H1 (cell line): ENCODE measurements around the gene EPHA4. TPM values are rescaled to one million over a fixed set of nuclear protein-coding genes. Genes with fewer than 3 reads are reported as not detected.

Source experiments
- CTCF ChIA-PET: fragments of 300-600 bp; sonication (Branson Sonifier 250); formaldehyde crosslinking; loops from one replicate; lab custom pipeline; 2021; ENCODE audit not compliant: partially characterized antibody; lab: Charles Lee
- POLR2A ChIA-PET: fragments of 300-600 bp; sonication (Branson Sonifier 250); formaldehyde crosslinking; loops from one replicate; lab custom pipeline; 2021; ENCODE audit warnings: inconsistent platforms; ENCODE audit not compliant: partially characterized antibody; lab: Charles Lee
- DNase-seq, 2 experiments: peaks; one replicate each; pipeline versions ENCODE4 v3.0.0 to v3.0.0-alpha.2; 2010 to 2022; ENCODE audit warnings: low spot score in 2 of 2, low read depth in 1 of 2, mixed read lengths in 1 of 2
- FAIRE-seq: peaks from 2 replicates; lab custom pipeline; 2011; peaks lifted over from hg19 to GRCh38; lab: Jason Lieb, UNC
- H2AFZ ChIP-seq: 2 replicates; pipeline ENCODE4 v1.8.1; 2012; ENCODE audit warnings: low read length, inconsistent platforms
- H2AK5ac ChIP-seq: 2 replicates; pipeline ENCODE4 v1.6.1; 2013; ENCODE audit warnings: low read depth, low read length
- H2BK120ac ChIP-seq: replicated peaks from 2 replicates; pipeline ENCODE3; 2013; ENCODE audit warnings: low read depth, low read length, inconsistent platforms
- H2BK12ac ChIP-seq: 2 replicates; pipeline ENCODE4 v1.6.1; 2013; ENCODE audit warnings: low read depth, low read length
- H2BK15ac ChIP-seq: 2 replicates; pipeline ENCODE4 v1.6.1; 2013; ENCODE audit warnings: low read length
- H2BK20ac ChIP-seq: 2 replicates; pipeline ENCODE4 v1.6.1; 2013; ENCODE audit warnings: low read length
- H2BK5ac ChIP-seq: 2 replicates; pipeline ENCODE4 v1.6.1; 2013; ENCODE audit warnings: low read depth, low read length
- H3K14ac ChIP-seq: 2 replicates; pipeline ENCODE4 v1.6.1; 2013; ENCODE audit warnings: inconsistent platforms; ENCODE audit not compliant: insufficient read length
- H3K18ac ChIP-seq: 2 replicates; pipeline ENCODE4 v1.6.1; 2013; ENCODE audit warnings: low read length; ENCODE audit errors: extremely low read depth
- H3K23ac ChIP-seq: 2 replicates; pipeline ENCODE4 v1.6.1; 2013; ENCODE audit warnings: inconsistent platforms; ENCODE audit not compliant: insufficient read length
- H3K23me2 ChIP-seq: 2 replicates; pipeline ENCODE4 v1.6.1; 2013; ENCODE audit warnings: low read depth, low read length
- H3K27ac ChIP-seq: 2 replicates; pipeline ENCODE4 v1.6.1; 2011; ENCODE audit warnings: low read depth, low read length, inconsistent platforms
- H3K27me3 ChIP-seq, 4 experiments: replicated peaks in 1 of 4; 1 replicate in 1 of 4; 2 replicates in 3 of 4; pipeline versions ENCODE4 v1.6.1 to v1.8.1; 2011 to 2013; ENCODE audit warnings: low read length in 3 of 4, mild to moderate bottlenecking in 3 of 4, inconsistent platforms in 2 of 4, mixed read lengths in 2 of 4, moderate library complexity in 1 of 4; ENCODE audit not compliant: control insufficient read depth in 3 of 4, insufficient read depth in 3 of 4; ENCODE audit errors: extremely low read depth in 1 of 4
- H3K36me3 ChIP-seq, 4 experiments: 2 replicates each; pipeline versions ENCODE4 v1.6.1 to v1.8.1; 2011 to 2013; ENCODE audit warnings: mild to moderate bottlenecking in 4 of 4, low read length in 3 of 4, moderate library complexity in 2 of 4, control low read depth in 1 of 4, inconsistent platforms in 1 of 4; ENCODE audit not compliant: insufficient read depth in 4 of 4, control insufficient read depth in 2 of 4
- H3K4ac ChIP-seq: replicated peaks from 2 replicates; pipeline ENCODE3; 2013; ENCODE audit warnings: low read length, low read depth, mixed read lengths, inconsistent platforms; ENCODE audit not compliant: insufficient read length
- H3K4me1 ChIP-seq, 4 experiments: replicated peaks in 1 of 4; 1 replicate in 1 of 4; 2 replicates in 3 of 4; pipeline versions ENCODE4 v1.6.1 to v1.8.1; 2011 to 2013; ENCODE audit warnings: low read length in 3 of 4, inconsistent platforms in 2 of 4, mixed read lengths in 1 of 4; ENCODE audit not compliant: insufficient read depth in 4 of 4, control insufficient read depth in 3 of 4
- H3K4me2 ChIP-seq, 2 experiments: 2 replicates each; pipeline versions ENCODE4 v1.6.1 to v1.8.1; 2011 to 2013; ENCODE audit warnings: low read depth in 2 of 2, low read length in 2 of 2, control low read depth in 1 of 2, inconsistent platforms in 1 of 2, mild to moderate bottlenecking in 1 of 2; ENCODE audit not compliant: insufficient read depth in 1 of 2
- H3K4me3 ChIP-seq, 4 experiments: fragments of 200-600, 300-600 bp in 1 of 4; sonication (generic), shearing (Covaris generic), sonication (Bioruptor Twin) in 1 of 4; 2 replicates each; pipeline versions ENCODE4 v1.5.1 to v1.8.1; 2011 to 2016; ENCODE audit warnings: low read length in 4 of 4, low read depth in 3 of 4, control low read depth in 2 of 4, inconsistent platforms in 2 of 4, mild to moderate bottlenecking in 2 of 4, mixed read lengths in 1 of 4, moderate library complexity in 1 of 4; ENCODE audit not compliant: insufficient read depth in 2 of 4; ENCODE audit errors: extremely low read depth in 1 of 4
- H3K56ac ChIP-seq: replicated peaks from 2 replicates; pipeline ENCODE3; 2013; ENCODE audit warnings: low read depth, mild to moderate bottlenecking, mixed read lengths, low read length, inconsistent platforms; ENCODE audit not compliant: insufficient read length
- H3K79me1 ChIP-seq: 2 replicates; pipeline ENCODE4 v1.6.1; 2013; ENCODE audit warnings: low read depth, low read length, control low read depth
- H3K79me2 ChIP-seq, 2 experiments: 2 replicates each; pipeline versions ENCODE4 v1.6.1 to v1.8.1; 2012 to 2013; ENCODE audit warnings: low read length in 2 of 2, mild to moderate bottlenecking in 2 of 2, inconsistent platforms in 1 of 2; ENCODE audit not compliant: insufficient read depth in 2 of 2, control insufficient read depth in 1 of 2
- H3K9ac ChIP-seq, 4 experiments: replicated peaks in 1 of 4; 1 replicate in 1 of 4; 2 replicates in 3 of 4; pipeline versions ENCODE4 v1.6.1 to v1.8.1; 2011 to 2013; ENCODE audit warnings: low read depth in 3 of 4, low read length in 3 of 4, control low read depth in 2 of 4, mild to moderate bottlenecking in 2 of 4, moderate library complexity in 2 of 4, inconsistent platforms in 1 of 4; ENCODE audit errors: extremely low read depth in 1 of 4
- H3K9me3 ChIP-seq, 2 experiments: 2 replicates each; pipeline versions ENCODE4 v1.6.1 to v1.8.1; 2012 to 2013; ENCODE audit warnings: mild to moderate bottlenecking in 2 of 2, moderate library complexity in 2 of 2, control low read depth in 1 of 2, inconsistent platforms in 1 of 2, low read depth in 1 of 2, low read length in 1 of 2, mixed read lengths in 1 of 2; ENCODE audit not compliant: insufficient read depth in 2 of 2
- H4K20me1 ChIP-seq, 2 experiments: replicated peaks in 1 of 2; 2 replicates each; pipeline versions ENCODE3 to v1.8.1; 2011 to 2013; ENCODE audit warnings: inconsistent platforms in 2 of 2, low read length in 2 of 2, mild to moderate bottlenecking in 1 of 2; ENCODE audit not compliant: insufficient read depth in 2 of 2, control insufficient read depth in 1 of 2
- H4K5ac ChIP-seq: 2 replicates; pipeline ENCODE4 v1.6.1; 2013; ENCODE audit warnings: low read length, low read depth, mixed read lengths, inconsistent platforms; ENCODE audit not compliant: insufficient read length
- H4K8ac ChIP-seq: 2 replicates; pipeline ENCODE4 v1.8.0; 2013; ENCODE audit warnings: mild to moderate bottlenecking, moderate library complexity, low read length, inconsistent platforms; ENCODE audit not compliant: insufficient read depth; ENCODE audit errors: extremely low read depth
- H4K91ac ChIP-seq: replicated peaks from 2 replicates; pipeline ENCODE3; 2013; ENCODE audit warnings: low read length, mixed read lengths, inconsistent platforms; ENCODE audit not compliant: insufficient read length
- E2F6 ChIP-seq: IDR thresholded peaks from 2 replicates; pipeline ENCODE4 v1.6.1; 2012; ENCODE audit warnings: inconsistent platforms
- GABPA ChIP-seq: IDR thresholded peaks from 2 replicates; pipeline ENCODE4 v1.6.1; 2011; ENCODE audit warnings: mild to moderate bottlenecking, low read length, moderate library complexity, borderline replicate concordance; ENCODE audit not compliant: insufficient read depth
- GTF2F1 ChIP-seq: IDR thresholded peaks from 2 replicates; pipeline ENCODE4 v1.6.1; 2012; ENCODE audit warnings: low read depth, low read length, improper control_type of control experiment, borderline replicate concordance
- HDAC2 ChIP-seq, 2 experiments: fragments of 300-600 bp in 1 of 2; sonication (generic) in 1 of 2; IDR thresholded peaks; 2 replicates each; pipeline ENCODE4 v1.6.1; 2011 to 2012; ENCODE audit warnings: low read depth in 2 of 2, low read length in 2 of 2, mild to moderate bottlenecking in 2 of 2, moderate library complexity in 2 of 2, borderline replicate concordance in 1 of 2, inconsistent platforms in 1 of 2
- HDAC6 ChIP-seq: IDR thresholded peaks from one replicate; pipeline ENCODE4 v1.7.1; 2012; ENCODE audit warnings: low read depth, mild to moderate bottlenecking, inconsistent platforms, low read length, moderate library complexity
- NRF1 ChIP-seq: IDR thresholded peaks from 2 replicates; pipeline ENCODE4 v1.6.1; 2011; ENCODE audit warnings: mild to moderate bottlenecking, low read depth, low read length, improper control_type of control experiment
- RFX5 ChIP-seq: IDR thresholded peaks from 2 replicates; pipeline ENCODE4 v1.6.1; 2011; ENCODE audit warnings: low read depth, low read length, improper control_type of control experiment, borderline replicate concordance
- SIX5 ChIP-seq: IDR thresholded peaks from 2 replicates; pipeline ENCODE4 v1.6.1; 2011; ENCODE audit warnings: mild to moderate bottlenecking, low read depth, low read length
- SRF ChIP-seq: IDR thresholded peaks from 2 replicates; pipeline ENCODE4 v1.6.1; 2011; ENCODE audit warnings: mild to moderate bottlenecking, low read depth, low read length, moderate library complexity
- TCF12 ChIP-seq: IDR thresholded peaks from 2 replicates; pipeline ENCODE4 v1.6.1; 2011; ENCODE audit warnings: low read depth, mild to moderate bottlenecking, low read length
- ZNF274 ChIP-seq: IDR thresholded peaks from 2 replicates; pipeline ENCODE4 v1.7.0; 2012; ENCODE audit warnings: low read length, borderline replicate concordance; ENCODE audit errors: extremely low read depth
- WGBS, 2 experiments: shearing (Covaris generic) in 1 of 2; methylation state at CpG; one replicate each; pipeline versions ENCODE4 v1.1.6 to v1.1.7; 2013 to 2015; ENCODE audit warnings: low lambda C conversion rate in 2 of 2, mixed read lengths in 2 of 2, inconsistent platforms in 1 of 2, low coverage in 1 of 2, missing lambda C conversion rate in 1 of 2; ENCODE audit not compliant: insufficient replicate concordance in 2 of 2, insufficient coverage in 1 of 2, insufficient read length in 1 of 2; ENCODE audit errors: extremely low coverage in 1 of 2, missing lambda C conversion rate in 1 of 2; 5-methylcytosine and 5-hydroxymethylcytosine counted together
- polyA plus RNA-seq, 7 experiments: library from polyadenylated mRNA; depleted of rRNA in 3 of 7; stranded (reverse) in 5 of 7; unstranded in 2 of 7; fragments of >200 nt in 5 of 7; fragments of 200-250 nt in 2 of 7; gene quantifications; 1 replicate in 5 of 7; 2 replicates in 1 of 7; 4 replicates in 1 of 7; pipeline versions ENCODE4 v1.2.1 to v1.2.3, GENCODE V29; 2011 to 2013; ENCODE audit warnings: missing spikeins in 2 of 7, mixed read lengths in 2 of 7
- total RNA-seq: library from RNA; stranded (reverse); fragmentation: NEBNext Ultra II Directional; extraction: Animal tissue kit (Norgen Biotek cat#: 25700); gene quantifications from 2 replicates; pipeline ENCODE4 v1.2.1, GENCODE V29; 2021

EPHA4 gene
- total and polyA plus RNA-seq, 2 of the 8 experiments (the other 6 are each of a cell fraction or from before 2014, with no cell fraction given) = 4.3 to 5.7 TPM

- FAIRE-seq (no peak), DNase-seq (peak in 1 of 2 experiments; percentile 58)
- peaks cover 4% of the 10 kb centered on the region; the same call in 1 of the 2 replicates for H3K79me1 ChIP-seq
- H3K14ac ChIP-seq = no peak overlapping the region
- H2BK5ac ChIP-seq = 0 out of 2 replicates have a peak overlapping the region, but pooled peaks have one; percentile 55
- peaks cover 4 to 18% (median 7%) of the 10 kb centered on the region in 4 experiments; a peak in 6 of 7 replicates for H3K4me1 ChIP-seq
- no peaks in the 10 kb centered on the region for H3K9me3 ChIP-seq
- H2AK5ac ChIP-seq = peak overlapping the region; percentile 79; the same call in 1 of the 2 replicates
- H4K8ac ChIP-seq = no peak overlapping the region; the same call in 1 of the 2 replicates
- peaks cover 0 to 3% of the 10 kb centered on the region in 2 experiments; a peak in 2 of 4 replicates for H3K79me2 ChIP-seq
- H3K56ac ChIP-seq = no peak overlapping the region
- WGBS, 2 experiments = 23% methylated on average over 26 of the region's 30 CpGs; no CpG with 5 or more reads in 1 of the 2 experiments
- H3K27me3 ChIP-seq = peaks cover 3 to 30% (median 23%) of the 10 kb centered on the region in 4 experiments
- H3K27ac ChIP-seq = no peak overlapping the region
- H3K4ac ChIP-seq = no peak overlapping the region
- no peak overlapping the region for H4K91ac ChIP-seq
- ChIA-PET POLR2A (no interaction called here), CTCF (no interaction called here)
- H3K4me3 ChIP-seq = peak overlapping the region; percentile 61 to 77 (median 70)
- no peak overlapping the region for H2BK15ac ChIP-seq
- no peaks in the 10 kb centered on the region; a peak in 1 of 8 replicates for H3K36me3 ChIP-seq
- H2BK120ac ChIP-seq = no peak overlapping the region
- H3K4me2 ChIP-seq = peak overlapping the region; percentile 84 to 97
- no peak overlapping the region for H2BK20ac ChIP-seq
- peak overlapping the region; percentile 83; the same call in 1 of the 2 replicates for H3K18ac ChIP-seq
- H3K23ac ChIP-seq = no peak overlapping the region
- no peak overlapping the region for H4K5ac ChIP-seq
- H3K9ac ChIP-seq = peak overlapping the region in 2 of 4 experiments; percentile 42 to 49; a peak in 3 of 7 replicates
- H2BK12ac ChIP-seq = peak overlapping the region; percentile 22; the same call in 1 of the 2 replicates
- H2AFZ ChIP-seq = no peak overlapping the region
- peaks cover 31% of the 10 kb centered on the region for H3K23me2 ChIP-seq
- H4K20me1 ChIP-seq = peaks cover 3 to 6% of the 10 kb centered on the region in 2 experiments
- TF ChIP-seq SRF = no peak
- TF ChIP-seq HDAC2 (IDR thresholded peaks at IDR 0.05; ENCODE audit: borderline replicate concordance in 1 of 2, low read depth in 2 of 2, low read length in 2 of 2) = no peak
- no peak for TF ChIP-seq ZNF274
- TF ChIP-seq RFX5 = no peak
- 0 out of 2 replicates have a peak, but pooled peaks have one; percentile 4 for TF ChIP-seq E2F6
- TF ChIP-seq HDAC6 = no peak
- TF ChIP-seq TCF12 = no peak
- TF ChIP-seq SIX5 = no peak
- TF ChIP-seq GABPA = no peak
- no peak for TF ChIP-seq GTF2F1
- TF ChIP-seq NRF1 = no peak
These were observed 1.7 kb downstream of the EPHA4 start for GRCh38 chr2:221570321-221570935.
